Measurements from ENCODE around the gene SPPL2A. TPM values are rescaled to one million over a fixed set of nuclear protein-coding genes. Genes with fewer than 3 reads are reported as not detected.

SPPL2A gene
- total RNA-seq, 1 experiment from 2014 or later, result 38.6 TPM

- ChIA-PET POLR2A (no interaction called here), CTCF (no interaction called here)
- H3K9me3 Mint-ChIP-seq, result no peaks in the 10 kb centered on the region
Observed at GRCh38 chr15:50791486-50791885, 26.0 kb upstream of the SPPL2A start.

GRCh38 chr15:50790778-50791453 is 25.4 kb upstream of the SPPL2A start:
- ATAC-seq (no peak), DNase-seq (ENCODE audit: low spot score) (no peak)
- no peaks in the 10 kb centered on the region for H3K9me3 Mint-ChIP-seq
- H3K4me1 Mint-ChIP-seq, result peaks cover 13% of the 10 kb centered on the region
- H3K27me3 Mint-ChIP-seq (ENCODE audit: low read depth), result no peaks in the 10 kb centered on the region
- POLR2A ChIA-PET, result no interaction called here
- peak overlapping the region; percentile 17; the same call in 1 of the 2 replicates for H3K27ac Mint-ChIP-seq
- H3K4me3 Mint-ChIP-seq, result no peak overlapping the region
- H3K36me3 Mint-ChIP-seq, result no peaks in the 10 kb centered on the region
- CTCF ChIA-PET, result interaction anchor here (0.6 kb wide), 1 partner anchor 342 kb away, joined by 3 read pairs; no protein-coding TSS in a partner anchor
- no peak for TF ChIP-seq AFF4 (CRISPR knock-in tag; IDR thresholded peaks at IDR 0.05; ENCODE audit: borderline replicate concordance)
- no peak for TF ChIP-seq CREM (CRISPR knock-in tag; IDR thresholded peaks at IDR 0.05)
- TF ChIP-seq KAT7 (CRISPR knock-in tag; IDR thresholded peaks at IDR 0.05; ENCODE audit: borderline replicate concordance), result no peak
- TF ChIP-seq CDX4 (CRISPR knock-in tag; IDR thresholded peaks at IDR 0.05; ENCODE audit: borderline replicate concordance), result no peak
- TF ChIP-seq ZNF532 (CRISPR knock-in tag; IDR thresholded peaks at IDR 0.05; ENCODE audit: borderline replicate concordance), result no peak
- no peak for TF ChIP-seq E2F5 (CRISPR knock-in tag; IDR thresholded peaks at IDR 0.05)
- TF ChIP-seq NR2C2 (CRISPR knock-in tag; IDR thresholded peaks at IDR 0.05), result no peak
- no peak for TF ChIP-seq ZMAT4 (CRISPR knock-in tag; IDR thresholded peaks at IDR 0.05)
- no peak for TF ChIP-seq TP53 (CRISPR knock-in tag; IDR thresholded peaks at IDR 0.05)
- no peak for TF ChIP-seq AR (CRISPR knock-in tag; IDR thresholded peaks at IDR 0.05)
- no peak for TF ChIP-seq TEAD4 (CRISPR knock-in tag; IDR thresholded peaks at IDR 0.05)

More at GRCh38 chr15:50791486-50791885, 26.0 kb upstream of the SPPL2A start:
- no peaks in the 10 kb centered on the region for H3K36me3 Mint-ChIP-seq
- H3K27me3 Mint-ChIP-seq (ENCODE audit: low read depth), result no peaks in the 10 kb centered on the region
- H3K27ac Mint-ChIP-seq, result no peak overlapping the region
- TF ChIP-seq ZNF512 (CRISPR knock-in tag; IDR thresholded peaks at IDR 0.05; ENCODE audit: borderline replicate concordance), result no peak
- no peak for TF ChIP-seq MLX (CRISPR knock-in tag; IDR thresholded peaks at IDR 0.05)
- no peak for TF ChIP-seq ZNF317 (CRISPR knock-in tag; IDR thresholded peaks at IDR 0.05; ENCODE audit: borderline replicate concordance, low read depth)
- no peak for TF ChIP-seq CREB1 (CRISPR knock-in tag; IDR thresholded peaks at IDR 0.05)
- no peak for TF ChIP-seq IRF2 (CRISPR knock-in tag; IDR thresholded peaks at IDR 0.05; ENCODE audit: borderline replicate concordance, low read depth)
- TF ChIP-seq ESRRA (CRISPR knock-in tag; IDR thresholded peaks at IDR 0.05; ENCODE audit: borderline replicate concordance), result no peak
- TF ChIP-seq ZNF232 (CRISPR knock-in tag; IDR thresholded peaks at IDR 0.05), result no peak
- no peak for TF ChIP-seq CREM (CRISPR knock-in tag; IDR thresholded peaks at IDR 0.05)
- TF ChIP-seq PRRX2 (CRISPR knock-in tag; IDR thresholded peaks at IDR 0.05), result no peak
- H3K4me3 Mint-ChIP-seq, result no peak overlapping the region
- H3K4me1 Mint-ChIP-seq, result peaks cover 13% of the 10 kb centered on the region
- DNase-seq (ENCODE audit: low spot score) (no peak), ATAC-seq (no peak)

Measured in WTC11 (cell line).